Measurements from ENCODE around the gene TTLL11. TPM values are rescaled to one million over a fixed set of nuclear protein-coding genes. Genes with fewer than 3 reads are reported as not detected.
"Not testable (repeated sequence)": the region's sequence is repeated elsewhere in the genome, so short reads cannot be mapped to it uniquely, and the experiment has no call there.

Gene TTLL11
- total RNA-seq, 2 donors from 2014 or later: 6.2 to 7.7 TPM

GRCh38 chr9:122020398-122020797 lies 72.7 kb downstream of the TTLL11 start:
- H3K27me3 Mint-ChIP-seq: no peaks in the 10 kb centered on the region
- H3K27ac Mint-ChIP-seq: no peak overlapping the region
- no peaks in the 10 kb centered on the region for H3K9me3 Mint-ChIP-seq
- ATAC-seq (no peak), DNase-seq (ENCODE audit: low spot score) (no peak)
- H3K36me3 Mint-ChIP-seq: peaks cover 4% of the 10 kb centered on the region
- H3K4me1 Mint-ChIP-seq (ENCODE audit: low read depth in 2 of 2): no peaks in the 10 kb centered on the region
- no peak overlapping the region for H3K4me3 Mint-ChIP-seq

DNA sequence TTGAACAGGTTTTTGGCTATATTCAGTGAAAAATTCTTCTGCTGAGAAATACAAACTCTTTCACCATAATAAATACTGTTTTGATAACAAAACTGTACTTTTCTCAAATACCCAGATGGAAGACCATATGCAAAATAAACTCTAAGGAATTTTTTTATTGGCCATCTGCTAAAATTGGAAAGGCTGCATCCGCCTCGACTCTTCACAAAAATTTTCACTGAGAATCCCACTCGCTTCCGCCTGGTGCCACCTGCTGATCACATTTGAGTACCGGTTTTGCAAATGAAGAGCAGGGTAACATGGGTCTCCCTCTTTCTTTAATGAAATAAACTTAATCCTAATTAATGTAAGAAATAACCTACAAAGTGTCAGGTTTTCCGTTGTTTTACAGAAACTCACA lies 76.4 kb downstream of the TTLL11 start:
- Mint-ChIP-seq H3K4me1 (ENCODE audit: low read depth in 2 of 2) (no peaks in the 10 kb centered on the region), H3K36me3 (peaks cover 1% of the 10 kb centered on the region), H3K27ac (no peak overlapping the region), H3K27me3 (no peaks in the 10 kb centered on the region), H3K9me3 (no peaks in the 10 kb centered on the region), H3K4me3 (no peak overlapping the region)
- ATAC-seq (no peak), DNase-seq (ENCODE audit: low spot score) (no peak)

DNA sequence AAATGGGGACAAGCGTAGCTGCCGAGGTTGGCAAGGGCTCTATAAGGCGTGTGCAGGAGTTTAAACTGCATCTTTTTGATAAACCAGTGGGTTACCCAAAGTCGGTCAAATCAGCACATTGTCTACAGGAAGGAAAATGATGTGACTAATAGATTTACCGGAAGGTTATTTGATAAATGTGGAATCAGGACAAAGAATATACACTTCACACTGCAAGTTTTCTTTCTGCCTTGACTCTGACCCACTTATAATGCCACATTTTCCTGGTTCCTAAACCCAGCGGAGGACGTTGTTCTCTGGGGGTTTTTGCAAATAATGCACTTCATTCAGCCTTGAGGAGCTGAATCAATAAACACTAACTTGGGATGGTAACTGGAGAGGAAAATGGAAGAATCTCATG lies 76.8 kb downstream of the TTLL11 start:
- ATAC-seq (no peak), DNase-seq (ENCODE audit: low spot score) (no peak)
- no peaks in the 10 kb centered on the region for H3K9me3 Mint-ChIP-seq
- H3K27me3 Mint-ChIP-seq: no peaks in the 10 kb centered on the region
- H3K4me1 Mint-ChIP-seq (ENCODE audit: low read depth in 2 of 2): no peaks in the 10 kb centered on the region
- H3K36me3 Mint-ChIP-seq: no peaks in the 10 kb centered on the region
- no peak overlapping the region for H3K27ac Mint-ChIP-seq
- no peak overlapping the region for H3K4me3 Mint-ChIP-seq

DNA sequence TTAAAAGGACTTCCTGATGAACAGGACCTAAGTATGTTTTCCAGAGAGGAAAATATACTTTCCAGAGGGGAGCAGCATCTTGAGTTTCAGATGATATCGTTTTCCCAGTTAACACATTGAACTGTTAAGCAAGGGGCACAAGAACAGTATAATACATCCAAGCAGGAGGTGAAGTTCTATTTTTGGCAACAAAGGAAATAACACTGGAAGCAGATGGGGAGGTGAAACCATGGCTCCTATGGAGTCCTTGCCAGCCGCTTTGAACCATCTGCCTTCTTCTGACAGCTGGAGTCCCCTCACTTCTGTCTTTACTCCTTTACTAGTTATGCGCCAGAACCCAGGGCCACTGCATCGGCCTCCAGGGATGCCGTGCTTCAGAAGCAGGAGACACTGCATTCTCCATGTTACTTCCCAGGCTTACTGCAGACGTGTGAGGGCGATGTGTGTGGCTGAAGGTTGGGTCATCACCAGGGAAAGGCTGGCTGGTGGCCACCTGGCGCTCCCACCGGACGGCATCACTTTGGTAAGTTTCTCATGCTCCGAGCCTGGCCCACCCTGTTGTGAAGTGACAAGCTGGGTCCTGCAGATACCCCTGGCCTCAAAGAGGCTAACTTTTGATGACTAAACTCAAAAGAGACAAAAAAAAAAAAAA lies 77.8 kb downstream of the TTLL11 start:
- Mint-ChIP-seq H3K9me3 (no peaks in the 10 kb centered on the region), H3K4me1 (ENCODE audit: low read depth in 2 of 2) (no peaks in the 10 kb centered on the region), H3K36me3 (no peaks in the 10 kb centered on the region), H3K4me3 (no peak overlapping the region), H3K27me3 (no peaks in the 10 kb centered on the region), H3K27ac (no peak overlapping the region)
- ATAC-seq (no peak), DNase-seq (ENCODE audit: low spot score) (no peak)

DNA sequence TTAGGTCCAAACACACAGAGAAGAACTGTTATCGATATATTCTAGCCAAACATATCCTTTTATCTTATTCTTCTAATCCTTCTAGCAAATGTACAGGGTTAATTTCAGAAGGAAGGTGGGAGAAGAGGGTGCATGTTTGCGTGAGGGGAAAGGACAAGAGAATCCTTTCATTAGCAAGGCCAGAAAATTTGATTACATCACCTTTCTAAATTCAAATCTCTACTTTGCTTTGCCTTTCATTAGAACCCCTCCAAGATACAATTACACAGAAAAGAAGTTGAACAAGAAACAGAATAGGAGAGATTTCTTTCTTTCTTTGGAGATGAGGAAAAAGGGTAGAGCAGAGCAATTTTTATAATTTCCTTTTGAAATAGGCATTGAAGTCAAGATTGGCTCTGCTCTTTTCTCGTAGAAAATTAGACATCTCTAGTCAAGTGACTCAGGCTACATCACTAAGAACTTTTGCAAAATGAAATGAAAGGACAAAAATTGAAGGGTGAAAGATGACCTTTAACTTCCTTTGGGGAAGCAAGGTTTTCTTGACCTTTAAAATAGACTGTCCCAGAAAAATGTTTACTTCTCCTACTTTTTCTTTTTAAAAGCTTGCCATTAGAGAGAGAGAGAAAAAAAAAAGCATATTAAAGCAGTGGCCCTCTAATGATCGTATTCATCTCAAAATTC lies 81.2 kb downstream of the TTLL11 start:
- Mint-ChIP-seq H3K4me3 (no peak overlapping the region), H3K27ac (no peak overlapping the region), H3K36me3 (no peaks in the 10 kb centered on the region), H3K27me3 (no peaks in the 10 kb centered on the region), H3K9me3 (no peaks in the 10 kb centered on the region), H3K4me1 (ENCODE audit: low read depth in 2 of 2) (no peaks in the 10 kb centered on the region)
- ATAC-seq (no peak), DNase-seq (ENCODE audit: low spot score) (no peak)

GRCh38 chr9:122008559-122008958 lies 84.5 kb downstream of the TTLL11 start:
- ATAC-seq: no peak
- DNase-seq (ENCODE audit: low spot score): no peak
- H3K36me3 Mint-ChIP-seq: no peaks in the 10 kb centered on the region
- H3K27ac Mint-ChIP-seq: no peak overlapping the region
- H3K4me3 Mint-ChIP-seq: no peak overlapping the region
- no peaks in the 10 kb centered on the region for H3K9me3 Mint-ChIP-seq
- H3K4me1 Mint-ChIP-seq (ENCODE audit: low read depth in 2 of 2): peaks cover 0 to 3% of the 10 kb centered on the region in 2 donors
- no peaks in the 10 kb centered on the region for H3K27me3 Mint-ChIP-seq

- no peaks in the 10 kb centered on the region for H3K27me3 Mint-ChIP-seq
- H3K4me1 Mint-ChIP-seq (ENCODE audit: low read depth in 2 of 2): peaks cover 0 to 3% of the 10 kb centered on the region in 2 donors
- H3K4me3 Mint-ChIP-seq: no peak overlapping the region
- H3K27ac Mint-ChIP-seq: no peak overlapping the region
- H3K9me3 Mint-ChIP-seq: no peaks in the 10 kb centered on the region
- no peaks in the 10 kb centered on the region for H3K36me3 Mint-ChIP-seq
- DNase-seq (ENCODE audit: low spot score) (no peak), ATAC-seq (no peak)
These were observed 85.3 kb downstream of the TTLL11 start for GRCh38 chr9:122007837-122008236.

- DNase-seq (ENCODE audit: low spot score): no peak
- peaks cover 0 to 3% of the 10 kb centered on the region in 2 donors for H3K4me1 Mint-ChIP-seq (ENCODE audit: low read depth in 2 of 2)
- ATAC-seq: no peak
- H3K27me3 Mint-ChIP-seq: no peaks in the 10 kb centered on the region
- H3K9me3 Mint-ChIP-seq: no peaks in the 10 kb centered on the region
- no peak overlapping the region for H3K27ac Mint-ChIP-seq
- H3K36me3 Mint-ChIP-seq: no peaks in the 10 kb centered on the region
- no peak overlapping the region for H3K4me3 Mint-ChIP-seq
These were observed 87.5 kb downstream of the TTLL11 start for GRCh38 chr9:122005597-122005996.

GRCh38 chr9:122004589-122004988 lies 88.5 kb downstream of the TTLL11 start:
- no peaks in the 10 kb centered on the region for H3K9me3 Mint-ChIP-seq
- H3K36me3 Mint-ChIP-seq: no peaks in the 10 kb centered on the region
- no peaks in the 10 kb centered on the region for H3K27me3 Mint-ChIP-seq
- DNase-seq (ENCODE audit: low spot score) (no peak), ATAC-seq (no peak)
- H3K4me1 Mint-ChIP-seq (ENCODE audit: low read depth in 2 of 2): peaks cover 0 to 3% of the 10 kb centered on the region in 2 donors
- no peak overlapping the region for H3K4me3 Mint-ChIP-seq
- H3K27ac Mint-ChIP-seq: no peak overlapping the region

GRCh38 chr9:122001491-122002201 lies 91.5 kb downstream of the TTLL11 start:
- Mint-ChIP-seq H3K4me1 (ENCODE audit: low read depth in 2 of 2) (peaks cover 0 to 8% of the 10 kb centered on the region in 2 donors), H3K27me3 (no peaks in the 10 kb centered on the region), H3K36me3 (no peaks in the 10 kb centered on the region), H3K4me3 (no peak overlapping the region), H3K27ac (no peak overlapping the region), H3K9me3 (no peaks in the 10 kb centered on the region)
- ATAC-seq (no peak), DNase-seq (ENCODE audit: low spot score) (no peak)

- H3K4me1 Mint-ChIP-seq (ENCODE audit: low read depth in 2 of 2); DNase-seq (ENCODE audit: low spot score); H3K4me3 Mint-ChIP-seq; H3K27me3 Mint-ChIP-seq; H3K36me3 Mint-ChIP-seq; H3K27ac Mint-ChIP-seq; ATAC-seq; H3K9me3 Mint-ChIP-seq: not testable (repeated sequence)
These were observed 92.6 kb downstream of the TTLL11 start for GRCh38 chr9:122000526-122000925.

- H3K27ac Mint-ChIP-seq: no peak overlapping the region
- peaks cover 0 to 5% of the 10 kb centered on the region in 2 donors for H3K4me1 Mint-ChIP-seq (ENCODE audit: low read depth in 2 of 2)
- no peaks in the 10 kb centered on the region for H3K36me3 Mint-ChIP-seq
- DNase-seq (ENCODE audit: low spot score): no peak
- no peaks in the 10 kb centered on the region for H3K27me3 Mint-ChIP-seq
- no peaks in the 10 kb centered on the region for H3K9me3 Mint-ChIP-seq
- no peak overlapping the region for H3K4me3 Mint-ChIP-seq
- no peak for ATAC-seq
These were observed 93.6 kb downstream of the TTLL11 start for GRCh38 chr9:121999556-121999955.

GRCh38 chr9:121998513-121999049 lies 94.5 kb downstream of the TTLL11 start:
- Mint-ChIP-seq H3K4me1 (ENCODE audit: low read depth in 2 of 2) (peaks cover 0 to 4% of the 10 kb centered on the region in 2 donors), H3K27ac (no peak overlapping the region), H3K27me3 (no peaks in the 10 kb centered on the region), H3K36me3 (no peaks in the 10 kb centered on the region), H3K4me3 (no peak overlapping the region), H3K9me3 (no peaks in the 10 kb centered on the region)
- ATAC-seq (no peak), DNase-seq (ENCODE audit: low spot score) (no peak)

GRCh38 chr9:121997791-121998190 lies 95.3 kb downstream of the TTLL11 start:
- no peaks in the 10 kb centered on the region for H3K9me3 Mint-ChIP-seq
- H3K4me3 Mint-ChIP-seq: no peak overlapping the region
- no peaks in the 10 kb centered on the region for H3K36me3 Mint-ChIP-seq
- H3K27me3 Mint-ChIP-seq: no peaks in the 10 kb centered on the region
- ATAC-seq (no peak), DNase-seq (ENCODE audit: low spot score) (no peak)
- peaks cover 0 to 4% of the 10 kb centered on the region in 2 donors for H3K4me1 Mint-ChIP-seq (ENCODE audit: low read depth in 2 of 2)
- H3K27ac Mint-ChIP-seq: no peak overlapping the region

Measured in natural killer cell treated with Interleukin-12 subunit alpha and Interleukin-12 subunit beta and Interleukin-15 and Interleukin-18, amount 100 ng/mL, for 72 hours (primary cell).